ENCODE measurements around the gene TFCP2L1.

TFCP2L1 gene

GRCh38 chr2:121247971-121248370 lies 37.0 kb downstream of the TFCP2L1 start:
- DNase-seq (ENCODE audit: low read depth), result no peak
- TF ChIP-seq CTCF (IDR thresholded peaks at IDR 0.05; ENCODE audit: low read length, missing control alignments), result no peak
- no peak overlapping the region for H3K4me3 ChIP-seq (replicated peaks; ENCODE audit: low read depth, low read length)

- TF ChIP-seq CTCF (IDR thresholded peaks at IDR 0.05; ENCODE audit: low read length, missing control alignments), result no peak
- H3K4me3 ChIP-seq (replicated peaks; ENCODE audit: low read depth, low read length), result no peak overlapping the region
- DNase-seq (ENCODE audit: low read depth), result no peak
Measured at GRCh38 chr2:121247534-121247933, 37.5 kb downstream of the TFCP2L1 start.

- no peak for DNase-seq (ENCODE audit: low read depth)
- TF ChIP-seq CTCF (IDR thresholded peaks at IDR 0.05; ENCODE audit: low read length, missing control alignments), result no peak
- H3K4me3 ChIP-seq (replicated peaks; ENCODE audit: low read depth, low read length), result no peak overlapping the region
Measured at GRCh38 chr2:121246704-121247255, 38.2 kb downstream of the TFCP2L1 start.

GRCh38 chr2:121245913-121246312 lies 39.1 kb downstream of the TFCP2L1 start:
- no peak for TF ChIP-seq CTCF (IDR thresholded peaks at IDR 0.05; ENCODE audit: low read length, missing control alignments)
- H3K4me3 ChIP-seq (replicated peaks; ENCODE audit: low read depth, low read length), result no peak overlapping the region
- DNase-seq (ENCODE audit: low read depth), result no peak

- H3K4me3 ChIP-seq (replicated peaks; ENCODE audit: low read depth, low read length), result no peak overlapping the region
- TF ChIP-seq CTCF (IDR thresholded peaks at IDR 0.05; ENCODE audit: low read length, missing control alignments), result no peak
- DNase-seq (ENCODE audit: low read depth), result no peak
Measured at GRCh38 chr2:121245120-121245820, 39.7 kb downstream of the TFCP2L1 start.

GRCh38 chr2:121244616-121245015 lies 40.4 kb downstream of the TFCP2L1 start:
- DNase-seq (ENCODE audit: low read depth), result no peak
- no peak overlapping the region for H3K4me3 ChIP-seq (replicated peaks; ENCODE audit: low read depth, low read length)
- TF ChIP-seq CTCF (IDR thresholded peaks at IDR 0.05; ENCODE audit: low read length, missing control alignments), result no peak
